GM18505 (cell line): ENCODE data around the gene PTGES2.

ENCODE experiments used
- ATAC-seq: cut with Tn5 transposase; IDR thresholded peaks from one replicate; pipeline ENCODE4 v1.9.1; 2021; ENCODE audit not compliant: unreplicated experiment
- POLR2A ChIP-seq: IDR thresholded peaks from 4 replicates; pipeline ENCODE4 v1.6.1; 2011; ENCODE audit warnings: borderline replicate concordance; ENCODE audit not compliant: insufficient read depth, insufficient read length; ENCODE audit errors: extremely low read depth

PTGES2 gene

DNA sequence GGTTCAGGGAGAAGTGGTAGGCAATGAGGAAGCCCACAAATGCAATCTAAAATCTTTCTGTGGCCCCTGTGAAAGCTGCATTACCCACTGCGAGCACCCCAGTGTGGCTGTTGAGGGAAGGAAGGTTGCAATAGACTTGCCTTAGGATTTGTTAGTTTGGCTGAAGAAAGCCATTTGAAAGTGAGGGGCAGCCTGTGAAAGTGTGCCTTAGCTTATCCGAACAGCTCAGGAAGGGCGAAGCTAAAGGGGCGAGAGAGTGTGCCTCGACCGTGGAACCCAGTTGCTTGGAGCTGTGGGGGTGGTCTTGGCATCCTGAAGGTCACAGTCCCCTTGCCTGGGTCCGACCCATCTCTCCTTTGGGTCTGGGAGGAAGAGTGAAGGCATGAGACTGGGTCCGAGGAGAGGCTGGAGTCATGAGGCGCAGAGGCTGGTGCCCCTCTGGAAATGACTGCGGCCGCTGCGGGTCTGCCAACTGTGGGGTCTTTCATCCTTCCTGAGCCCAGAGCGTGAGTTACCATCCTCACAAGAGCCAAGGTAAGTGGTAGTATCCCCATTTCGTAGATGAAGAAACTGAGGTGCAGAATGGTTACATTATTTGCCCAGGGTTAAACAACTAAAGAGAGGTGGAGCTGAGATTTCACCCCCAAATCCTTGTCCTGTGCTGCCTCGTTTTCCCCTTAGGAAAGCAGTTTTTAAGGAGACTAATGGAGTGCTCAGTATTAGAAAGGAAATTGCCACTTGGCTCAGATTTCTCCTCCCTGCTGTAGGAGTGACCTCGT lies 35.1 kb downstream of the PTGES2 start:
- TF ChIP-seq POLR2A, result no peak
- ATAC-seq, result no peak

DNA sequence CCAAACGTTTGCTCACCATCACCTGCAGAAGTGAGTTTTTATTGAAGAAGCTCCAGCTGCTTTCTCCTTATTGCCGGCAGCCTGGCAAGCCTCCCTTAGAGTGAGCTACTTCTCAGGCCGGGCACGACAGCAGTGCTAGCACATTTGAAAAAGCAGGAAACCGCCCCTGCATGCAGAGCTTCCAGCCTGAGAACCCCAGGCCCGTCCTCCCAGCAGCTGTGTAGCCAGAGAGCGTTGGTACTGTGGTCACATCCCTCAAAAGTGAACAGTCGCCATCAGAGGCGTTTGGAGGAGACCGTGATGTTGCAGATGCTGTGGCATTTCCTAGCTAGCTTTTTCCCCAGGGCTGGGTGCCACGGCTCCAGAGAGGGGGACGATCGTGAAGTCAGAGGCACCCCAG lies 36.0 kb downstream of the PTGES2 start:
- no peak for ATAC-seq
- TF ChIP-seq POLR2A, result no peak

DNA sequence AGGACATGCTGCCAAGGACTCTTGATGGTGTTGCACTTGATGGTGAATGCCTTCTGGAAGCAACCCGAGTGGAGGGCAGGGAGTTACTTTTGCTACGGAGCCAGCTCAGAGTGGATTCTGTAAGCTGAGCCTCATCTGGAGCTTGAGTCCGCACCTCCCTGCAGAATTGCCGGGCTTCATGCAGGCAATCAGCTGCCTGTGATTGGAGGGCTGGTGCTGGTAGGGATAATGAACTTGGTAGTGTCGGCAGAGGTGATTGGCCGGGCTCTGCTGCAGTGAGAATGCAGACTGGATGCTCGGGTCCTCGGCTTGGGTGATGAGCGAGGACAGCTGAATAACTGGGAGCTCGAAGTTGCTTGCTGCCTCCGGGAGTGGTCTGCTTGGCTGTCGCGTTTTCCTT lies 36.4 kb downstream of the PTGES2 start:
- no peak for TF ChIP-seq POLR2A
- ATAC-seq, result no peak

DNA sequence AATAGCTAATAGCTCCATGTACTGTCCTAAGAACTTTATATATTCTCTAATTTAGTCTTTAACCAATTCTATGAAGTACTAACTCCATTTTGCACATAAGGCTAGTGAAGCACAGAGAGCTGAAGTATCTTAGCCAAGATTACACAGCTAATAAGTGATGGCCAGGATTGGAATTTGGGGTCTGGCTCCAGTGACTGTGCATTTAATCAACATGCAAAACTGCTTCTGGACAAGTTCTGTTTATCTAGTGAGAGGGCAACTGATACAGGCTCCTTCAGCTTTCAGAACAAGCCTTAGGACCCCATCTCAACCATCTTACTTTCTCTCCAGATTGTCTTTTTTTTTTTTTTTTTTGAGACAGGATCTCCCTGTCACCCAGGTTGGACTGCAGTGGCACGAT lies 38.2 kb downstream of the PTGES2 start:
- no peak for TF ChIP-seq POLR2A
- no peak for ATAC-seq

DNA sequence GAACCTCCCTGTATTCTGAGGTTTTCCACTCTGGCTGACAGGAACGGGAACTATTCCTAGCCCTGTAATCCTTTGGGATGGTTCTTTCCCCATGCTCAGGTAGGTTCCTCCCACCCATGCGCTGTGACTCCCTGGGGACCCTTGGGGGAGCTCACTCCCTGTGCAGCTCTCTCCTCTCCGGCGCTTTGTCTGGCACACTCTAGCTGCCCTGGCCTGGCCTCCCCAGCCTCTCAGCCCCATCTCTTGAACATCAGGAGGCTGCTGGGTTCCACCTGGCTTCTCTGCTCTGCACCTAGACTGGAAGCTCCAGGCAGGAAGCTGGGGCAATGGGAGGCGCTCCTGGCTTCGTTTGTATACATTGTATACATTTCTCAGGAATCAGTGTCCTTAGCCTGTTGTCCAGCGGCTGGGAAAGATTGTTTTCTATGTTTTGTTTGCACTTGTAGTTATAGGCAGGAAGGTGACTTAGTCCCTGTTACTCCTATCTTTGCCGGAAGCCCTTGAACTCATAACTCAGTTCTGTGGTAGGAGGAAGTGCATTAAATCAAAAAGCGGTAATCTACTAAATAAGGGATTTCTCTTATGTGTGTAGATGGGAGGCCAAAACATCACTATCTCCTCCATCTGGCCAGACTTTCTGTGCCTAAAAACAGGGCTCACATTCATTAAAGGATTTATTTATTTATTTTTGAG lies 39.1 kb downstream of the PTGES2 start:
- ATAC-seq, result no peak
- no peak for TF ChIP-seq POLR2A

DNA sequence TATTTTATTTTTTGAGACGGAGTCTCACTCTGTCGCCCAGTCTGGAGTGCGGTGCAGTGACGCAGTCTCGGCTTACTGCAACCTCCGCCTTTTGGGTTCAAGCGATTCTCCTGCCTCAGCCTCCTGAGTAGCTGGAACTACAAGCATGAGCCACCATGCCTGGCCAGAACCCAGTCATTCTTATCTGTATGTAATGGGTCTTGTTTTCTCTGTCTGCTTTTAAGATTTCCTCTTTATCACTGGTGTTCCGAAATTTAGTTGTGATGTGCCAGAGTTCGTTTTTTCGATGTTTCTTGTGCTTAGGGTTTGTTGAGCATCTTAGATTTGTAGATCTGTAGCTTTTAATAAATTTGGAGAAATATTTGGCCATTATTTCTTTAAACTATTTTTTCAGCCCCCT lies 40.3 kb downstream of the PTGES2 start:
- no peak for ATAC-seq
- TF ChIP-seq POLR2A, result no peak

DNA sequence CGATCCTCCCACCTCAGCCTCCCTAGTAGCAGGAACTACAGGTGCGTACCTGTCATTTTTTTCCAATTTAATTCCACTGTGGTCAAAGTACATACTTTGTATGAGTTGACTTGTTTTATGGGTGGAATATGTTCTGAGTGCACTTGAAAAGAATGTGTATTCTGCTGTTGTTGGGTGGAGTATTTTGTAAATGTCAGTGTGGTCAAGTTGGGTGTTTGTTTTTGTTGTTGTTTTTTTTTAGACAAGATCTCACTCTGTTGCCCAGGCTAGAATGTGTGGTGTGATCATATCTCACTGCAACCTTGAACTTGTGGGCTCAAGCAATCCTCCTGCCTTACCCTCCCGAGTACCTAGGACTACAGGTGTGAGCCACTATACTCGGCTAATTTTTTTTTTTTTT lies 41.6 kb downstream of the PTGES2 start:
- TF ChIP-seq POLR2A, result no peak

DNA sequence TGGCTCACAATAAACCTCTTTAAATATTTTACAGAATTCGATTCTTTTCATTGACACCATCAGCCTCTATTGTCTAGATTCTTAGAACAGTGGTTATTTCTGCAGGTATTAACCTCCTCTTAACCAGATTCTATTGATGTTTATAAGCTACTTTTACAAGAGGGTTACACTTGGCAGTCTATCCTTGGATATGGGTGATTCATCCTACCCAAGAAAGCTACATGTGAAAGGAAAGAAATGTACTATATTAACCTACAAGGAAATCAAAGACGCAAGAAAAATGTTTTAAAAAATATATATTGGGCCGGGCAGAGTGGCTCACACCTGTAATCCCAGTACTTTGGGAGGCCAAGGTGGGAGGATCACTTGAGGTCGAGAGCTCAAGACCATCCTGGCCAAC lies 42.8 kb downstream of the PTGES2 start:
- TF ChIP-seq POLR2A, result no peak
- no peak for ATAC-seq

More for the DNA sequence above, 41.6 kb downstream of the PTGES2 start:
- no peak for ATAC-seq

DNA sequence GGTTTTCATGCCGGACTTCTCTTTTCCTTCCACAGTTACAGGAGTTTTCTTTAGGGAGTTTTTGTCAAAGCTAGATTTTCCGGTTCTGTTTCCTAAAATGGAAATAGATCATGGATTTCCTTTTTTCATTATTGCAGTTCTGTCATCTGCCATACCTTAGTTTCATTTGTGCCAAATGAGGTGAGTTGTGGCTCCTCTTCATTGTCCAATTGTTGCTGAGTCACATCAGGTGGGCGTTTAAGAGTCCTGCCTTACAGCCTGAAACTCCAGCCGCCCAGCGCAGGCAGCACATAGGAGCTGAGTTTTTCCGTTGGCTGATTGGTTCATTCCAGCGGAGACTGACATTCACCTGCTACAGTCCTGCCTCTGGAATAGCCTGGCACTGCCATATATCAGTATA lies 45.4 kb downstream of the PTGES2 start:
- TF ChIP-seq POLR2A, result no peak
- ATAC-seq, result no peak

DNA sequence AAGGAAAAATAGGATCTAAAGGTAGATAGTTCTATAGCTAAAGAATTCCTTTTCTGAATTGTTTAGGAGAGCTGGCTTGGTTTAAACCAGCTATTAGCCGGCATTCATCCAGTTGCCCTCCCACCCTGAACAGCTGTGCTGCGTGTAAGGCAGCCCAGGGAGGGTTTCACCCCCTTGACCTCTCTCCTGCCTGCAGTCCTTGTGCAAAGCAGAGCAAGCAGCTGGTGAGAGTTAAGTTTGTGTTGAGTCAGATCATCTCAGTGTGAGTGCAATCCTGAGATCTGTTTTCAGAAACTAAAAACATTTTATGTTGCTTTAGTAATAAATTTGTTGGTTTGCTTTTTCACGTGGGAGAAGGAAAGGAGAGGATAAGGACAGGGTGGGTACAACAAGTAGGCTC lies 46.5 kb downstream of the PTGES2 start:
- no peak for ATAC-seq
- TF ChIP-seq POLR2A, result no peak

DNA sequence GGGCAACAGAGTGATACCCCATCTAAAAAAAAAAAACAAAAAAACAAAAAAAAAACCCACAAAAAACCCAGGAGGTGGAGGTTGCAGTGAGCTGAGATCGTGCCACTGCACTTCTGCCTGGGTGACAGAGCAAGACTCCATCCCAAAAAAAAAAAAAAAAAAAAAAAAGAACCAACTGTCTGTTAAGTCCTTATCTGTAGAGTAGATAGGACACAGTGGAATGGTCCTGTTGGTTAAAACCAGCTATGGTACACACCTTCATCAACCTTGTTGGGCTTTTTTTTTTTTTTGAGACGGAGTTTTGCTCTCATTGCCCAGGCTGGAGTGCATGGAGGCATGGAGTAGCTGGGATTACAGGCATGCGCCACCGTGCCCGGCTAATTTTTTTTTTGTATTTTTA lies 47.3 kb downstream of the PTGES2 start:
- TF ChIP-seq POLR2A, result no peak
- ATAC-seq, result no peak

DNA sequence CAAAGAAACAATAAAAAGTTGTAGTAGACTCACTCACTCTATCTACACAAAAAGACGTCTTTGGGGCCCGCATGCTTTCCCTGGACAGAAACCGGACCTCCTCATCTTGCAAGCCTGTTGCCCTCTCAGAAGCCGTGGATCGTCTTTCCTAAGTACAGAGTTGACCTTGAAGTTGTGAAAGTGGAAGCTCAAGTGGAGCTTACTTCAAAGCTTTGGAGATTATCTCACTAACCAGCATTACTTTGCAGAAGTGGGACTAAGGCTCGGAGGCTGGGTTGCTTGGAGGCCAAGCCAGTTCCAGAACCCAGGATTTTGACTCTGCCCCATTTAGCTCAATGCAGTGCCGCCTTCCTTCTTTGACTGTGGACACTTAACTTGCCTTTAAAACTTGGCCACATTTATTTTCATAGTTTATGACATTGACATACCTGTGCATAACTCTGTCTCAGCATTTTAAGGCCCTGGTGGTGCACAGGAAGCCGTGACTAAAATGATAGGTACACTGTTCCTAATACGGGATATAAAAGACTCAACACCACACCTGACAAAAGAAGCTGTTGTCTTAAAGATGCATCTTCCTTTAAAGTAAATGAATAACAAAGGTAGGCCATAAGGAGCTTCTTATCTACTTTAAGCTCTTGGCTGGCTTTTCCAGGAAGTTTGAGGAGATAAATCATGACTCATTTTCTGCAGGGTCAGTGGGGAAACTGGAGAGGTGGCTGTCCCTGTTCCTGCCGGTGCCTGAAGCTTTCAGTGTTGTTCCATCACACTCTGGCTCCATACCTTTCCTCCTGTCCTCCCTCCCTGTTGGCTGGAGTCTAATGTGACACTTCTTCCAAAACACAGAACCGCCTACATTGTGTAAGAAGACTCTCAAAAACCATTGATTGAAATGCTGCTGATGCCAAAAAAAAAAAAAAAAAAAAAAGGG lies 48.8 kb downstream of the PTGES2 start:
- TF ChIP-seq POLR2A, result no peak
- no peak for ATAC-seq

DNA sequence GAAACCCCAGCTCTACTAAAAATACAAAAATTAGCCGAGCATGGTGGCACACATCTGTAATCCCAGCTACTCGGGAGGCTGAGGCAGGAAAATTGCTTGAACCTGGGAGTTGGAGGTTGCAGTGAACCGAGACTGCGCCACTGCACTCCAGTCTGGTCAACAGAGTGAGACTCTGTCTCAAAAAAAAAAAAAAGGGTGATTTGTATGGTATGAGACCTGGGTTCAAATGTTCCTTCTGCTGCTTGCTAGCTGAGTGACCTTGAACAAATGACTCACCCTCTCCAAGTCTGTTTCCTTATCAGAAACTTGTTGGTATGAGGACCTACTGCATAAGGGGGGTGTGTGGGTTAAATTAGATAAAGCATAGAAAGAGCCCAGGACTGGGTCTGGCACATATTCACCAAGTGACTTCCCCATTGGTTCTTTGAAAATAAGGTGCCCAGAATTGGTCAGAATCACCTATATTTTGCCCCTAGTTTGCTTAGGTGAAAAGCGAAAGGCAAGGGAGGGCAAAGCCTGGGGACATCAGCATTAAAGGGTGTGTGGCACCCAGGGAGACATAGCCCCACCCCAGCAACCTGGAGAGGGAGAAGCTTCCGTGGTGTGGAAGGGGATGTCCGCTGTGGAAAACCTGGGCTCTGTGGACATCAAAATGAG lies 49.6 kb downstream of the PTGES2 start:
- TF ChIP-seq POLR2A, result no peak
- ATAC-seq, result no peak
